A549 (cell line): ENCODE data around the gene B3GALNT2. TPM values are rescaled to one million over a fixed set of nuclear protein-coding genes. Genes with fewer than 3 reads are reported as not detected.
A peak's percentile ranks its signal among the peaks of the same experiment; 100 is the strongest.

Source experiments
- ATAC-seq, 2 experiments: fragments of 200-7000 bp in 1 of 2; fragments of >200 bp in 1 of 2; cut with Nextera tagmentation in 1 of 2; cut with Tn5 transposase in 1 of 2; 3 replicates each; pipeline versions ENCODE4 v1.8.0 to v1.9.1; 2018 to 2020; ENCODE audit warnings: mild to moderate bottlenecking in 1 of 2, moderate library complexity in 1 of 2
- CTCF ChIA-PET: fragments of 300-600 bp; sonication (Branson Sonifier 250); formaldehyde crosslinking; extraction: SDS; loops from one replicate; lab custom pipeline; 2021; ENCODE audit warnings: antibody characterized with exemption, inconsistent platforms; lab: Yijun Ruan, JAX
- POLR2A ChIA-PET: fragments of 350-600 bp; formaldehyde crosslinking; extraction: SDS; loops from one replicate; lab custom pipeline; 2021; ENCODE audit warnings: antibody characterized with exemption, inconsistent platforms; lab: Yijun Ruan, JAX
- DNase-seq, 2 experiments: peaks; one replicate each; pipeline versions ENCODE4 v3.0.0 to v3.0.0-alpha.2; 2011 to 2016; ENCODE audit warnings: low read depth in 1 of 2, low spot score in 1 of 2
- FAIRE-seq: peaks from 2 replicates; lab custom pipeline; 2011; peaks lifted over from hg19 to GRCh38; lab: Jason Lieb, UNC
- H3K27ac ChIP-seq, 2 experiments: fragments of >200 bp; sonication (Bioruptor Twin); formaldehyde crosslinking; 3 replicates each; pipeline ENCODE4 v1.5.1; 2016 to 2017
- H3K4me1 ChIP-seq: fragments of >200 bp; sonication (Bioruptor Twin); formaldehyde crosslinking; 3 replicates; pipeline ENCODE4 v1.6.1; 2016
- H3K4me2 ChIP-seq: fragments of >200 bp; sonication (Bioruptor Twin); formaldehyde crosslinking; 3 replicates; pipeline ENCODE4 v1.6.1; 2016
- H3K4me3 ChIP-seq: fragments of >200 bp; sonication (Bioruptor Twin); formaldehyde crosslinking; 3 replicates; pipeline ENCODE4 v1.5.1; 2016
- H3K9me3 ChIP-seq: fragments of >200 bp; sonication (Bioruptor Twin); formaldehyde crosslinking; 3 replicates; pipeline ENCODE4 v1.6.1; 2016
- CBX8 ChIP-seq: fragments of 200-600 bp; sonication (generic); IDR thresholded peaks from 2 replicates; pipeline ENCODE4 v1.6.1; 2016
- CEBPB ChIP-seq, 2 experiments: fragments of >200 bp in 1 of 2; sonication (Bioruptor Twin) in 1 of 2; formaldehyde crosslinking in 1 of 2; IDR thresholded peaks; 2 replicates each; pipeline ENCODE4 v1.6.1; 2012 to 2016
- CHD4 ChIP-seq: fragments of 200-600 bp; sonication (generic); IDR thresholded peaks from 2 replicates; pipeline ENCODE4 v1.6.1; 2016; ENCODE audit warnings: antibody characterized with exemption, mild to moderate bottlenecking, borderline replicate concordance
- EP300 ChIP-seq, 2 experiments: fragments of >200 bp; sonication (Bioruptor Twin); formaldehyde crosslinking; IDR thresholded peaks; 2 replicates in 1 of 2; 3 replicates in 1 of 2; pipeline ENCODE4 v1.6.1; 2016 to 2017
- GATA3 ChIP-seq: IDR thresholded peaks from 2 replicates; pipeline ENCODE4 v1.6.1; 2012; ENCODE audit warnings: borderline replicate concordance
- HDAC2 ChIP-seq: fragments of 200-600 bp; sonication (generic); IDR thresholded peaks from 2 replicates; pipeline ENCODE4 v1.6.1; 2016
- HOXA7 ChIP-seq: fragments of 250-450 bp; sonication (Bioruptor Pico); IDR thresholded peaks from 2 replicates; pipeline ENCODE4 v1.5.0; 2020; ENCODE audit warnings: mild to moderate bottlenecking, moderate library complexity
- HOXB5 ChIP-seq: fragments of 250-450 bp; sonication (Bioruptor Pico); IDR thresholded peaks from 2 replicates; pipeline ENCODE4 v1.5.0; 2020; ENCODE audit warnings: mild to moderate bottlenecking, moderate library complexity
- KDM1A ChIP-seq: fragments of 200-600 bp; sonication (generic); IDR thresholded peaks from 2 replicates; pipeline ENCODE4 v1.6.1; 2016; ENCODE audit warnings: low read depth, mild to moderate bottlenecking
- KDM5A ChIP-seq: fragments of 200-600 bp; sonication (generic); IDR thresholded peaks from 2 replicates; pipeline ENCODE4 v1.6.1; 2016; ENCODE audit warnings: antibody characterized with exemption, mild to moderate bottlenecking
- MAZ ChIP-seq: fragments of 150-350 bp; IDR thresholded peaks from 2 replicates; pipeline ENCODE4 v1.6.1; 2014; ENCODE audit warnings: antibody characterized with exemption, low read depth, low read length, borderline replicate concordance
- MYC ChIP-seq: IDR thresholded peaks from 2 replicates; pipeline ENCODE4 v1.6.1; 2012; ENCODE audit warnings: mild to moderate bottlenecking, inconsistent platforms, low read length, improper control_type of control experiment, borderline replicate concordance
- NFE2L2 ChIP-seq: fragments of 150-350 bp; conservative IDR thresholded peaks from 2 replicates; pipeline ENCODE4 v1.6.1; 2014; ENCODE audit warnings: low read length
- POLR2A ChIP-seq: IDR thresholded peaks from 2 replicates; pipeline ENCODE4 v1.6.1; 2012; ENCODE audit warnings: mild to moderate bottlenecking, low read length
- RAD21 ChIP-seq, 2 experiments: fragments of >200 bp in 1 of 2; sonication (Bioruptor Twin) in 1 of 2; formaldehyde crosslinking in 1 of 2; IDR thresholded peaks in 1 of 2; conservative IDR thresholded peaks in 1 of 2; 2 replicates in 1 of 2; 3 replicates in 1 of 2; pipeline ENCODE4 v1.6.1; 2012 to 2018; ENCODE audit warnings: inconsistent platforms in 1 of 2
- RCOR1 ChIP-seq: fragments of 150-350 bp; IDR thresholded peaks from 2 replicates; pipeline ENCODE4 v1.6.1; 2014; ENCODE audit warnings: antibody characterized with exemption, low read length, low read depth
- SMC3 ChIP-seq: fragments of >200 bp; sonication (Bioruptor Twin); formaldehyde crosslinking; IDR thresholded peaks from 3 replicates; pipeline ENCODE4 v1.6.1; 2018; ENCODE audit warnings: inconsistent platforms
- SREBF2 ChIP-seq: fragments of 450-650 bp; IDR thresholded peaks from 2 replicates; pipeline ENCODE4 v1.6.1; 2014; ENCODE audit warnings: mild to moderate bottlenecking, moderate library complexity
- TP53 ChIP-seq: fragments of 250-450 bp; sonication (Bioruptor Pico); IDR thresholded peaks from 2 replicates; pipeline ENCODE4 v1.5.0; 2021; ENCODE audit warnings: mild to moderate bottlenecking, moderate library complexity
- ZC3H11A ChIP-seq: fragments of 450-650 bp; IDR thresholded peaks from 2 replicates; pipeline ENCODE4 v1.6.1; 2014; ENCODE audit warnings: antibody characterized with exemption, mild to moderate bottlenecking
- ZNF302 ChIP-seq: fragments of 250-450 bp; sonication (Bioruptor Pico); IDR thresholded peaks from 2 replicates; pipeline ENCODE4 v1.9.0; 2021; ENCODE audit warnings: inconsistent platforms, mild to moderate bottlenecking, moderate library complexity
- WGBS: methylation state at CpG from one replicate; pipeline ENCODE4 v1.1.6; 2017; ENCODE audit errors: missing lambda C conversion rate; 5-methylcytosine and 5-hydroxymethylcytosine counted together
- polyA plus RNA-seq, 4 experiments: library from polyadenylated mRNA; depleted of rRNA in 3 of 4; stranded (reverse); fragments of >200 nt; fragmentation: RNase III in 1 of 4; extraction: RNeasy Plus Mini Kit Qiagen cat#74134 plus additional on column Dnase treatment in 1 of 4; gene quantifications; 2 replicates in 3 of 4; 3 replicates in 1 of 4; pipeline ENCODE4 v1.2.3, GENCODE V29; 2011 to 2017
- TF ChIP-seq, protein P1 (sequence below): fragments of 250-450 bp; sonication (Bioruptor Pico); IDR thresholded peaks from 2 replicates; pipeline ENCODE4 v1.5.0; 2020; ENCODE audit warnings: low read depth, mild to moderate bottlenecking, moderate library complexity
- TF ChIP-seq, protein P2 (sequence below): fragments of 450-650 bp; IDR thresholded peaks from 2 replicates; pipeline ENCODE4 v1.6.1; 2014; ENCODE audit warnings: antibody characterized with exemption
- TF ChIP-seq, protein P3 (sequence below): fragments of 150-350 bp; IDR thresholded peaks from 2 replicates; pipeline ENCODE4 v1.6.1; 2014; ENCODE audit warnings: low read depth, mild to moderate bottlenecking, low read length
- TF ChIP-seq, protein P4 (sequence below): IDR thresholded peaks from 2 replicates; pipeline ENCODE4 v1.6.1; 2012; ENCODE audit warnings: low read depth, borderline replicate concordance
- TF ChIP-seq, protein P5 (sequence below): fragments of >200 bp; sonication (Bioruptor Twin); formaldehyde crosslinking; IDR thresholded peaks from 3 replicates; pipeline ENCODE4 v1.5.1; 2016

Gene B3GALNT2
- polyA plus RNA-seq, 2 of the 4 experiments (the other 2 are of a cell fraction), result 17.3 to 39.6 TPM

DNA sequence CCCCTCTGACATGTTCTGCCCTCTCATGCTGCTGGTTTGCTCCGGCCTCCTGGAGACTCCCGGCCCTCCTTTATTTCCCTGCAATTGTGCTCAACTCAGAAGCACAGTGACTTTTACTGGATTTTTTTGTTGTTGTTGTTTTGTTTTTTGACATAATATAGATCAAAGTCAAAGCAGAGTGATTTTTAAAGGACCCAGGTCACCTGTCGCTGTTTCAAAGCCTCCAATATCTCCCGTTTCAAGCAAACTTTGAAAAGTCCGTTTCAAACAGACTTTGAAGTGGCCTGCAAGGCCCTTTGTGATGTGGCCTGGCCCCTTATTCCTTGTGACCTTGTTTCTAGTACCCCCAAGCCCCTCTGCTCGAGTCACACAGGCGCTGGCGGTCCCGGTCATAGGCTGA lies 78.9 kb downstream of the B3GALNT2 start:
- no peak overlapping the region for H3K4me3 ChIP-seq
- no peak overlapping the region for H3K4me2 ChIP-seq
- no peak overlapping the region for H3K27ac ChIP-seq
- no peaks in the 10 kb centered on the region for H3K9me3 ChIP-seq
- TF ChIP-seq ZC3H11A (no peak), CEBPB (IDR thresholded peaks at IDR 0.05) (no peak), MAZ (no peak), NFE2L2 (no peak), GATA3 (no peak), TP53 (CRISPR knock-in tag) (no peak), HOXA7 (no peak), HDAC2 (no peak), CHD4 (no peak), RCOR1 (no peak), POLR2A (no peak)
- TF ChIP-seq, all 56 proteins: peak for 0
- no peak for FAIRE-seq
- H3K4me1 ChIP-seq, result peaks cover 4% of the 10 kb centered on the region; the same call in 2 of the 3 replicates
- ATAC-seq, result no peak
- WGBS, result 91% methylated on average over 9 of the region's 9 CpGs
- ChIA-PET CTCF (interaction anchor here (2.2 kb wide), 1 partner anchor 8 kb away, joined by 6 read pairs; no protein-coding TSS in a partner anchor), POLR2A (no interaction called here)
- no peak for DNase-seq

DNA sequence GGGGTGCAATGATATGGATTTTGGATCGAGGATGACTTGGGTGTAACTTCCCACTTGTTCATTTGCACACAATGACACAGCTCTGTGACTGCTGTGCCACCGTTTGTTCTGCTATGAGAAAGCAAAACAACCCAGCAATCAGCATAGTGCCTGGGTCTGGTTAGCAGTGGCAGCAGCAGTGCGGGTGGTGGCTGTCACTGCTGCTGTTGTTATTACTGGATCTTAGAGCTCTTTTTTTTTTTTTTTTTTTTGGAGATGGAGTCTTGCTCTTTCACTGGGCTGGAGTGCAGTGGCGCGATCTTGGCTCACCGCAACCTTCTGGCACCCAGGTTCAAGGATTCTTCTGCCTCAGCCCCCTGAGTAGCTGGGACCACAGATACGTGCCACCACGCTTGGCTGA lies 80.2 kb downstream of the B3GALNT2 start:
- Histone ChIP-seq H3K27ac (no peak overlapping the region), H3K4me1 (peaks cover 2% of the 10 kb centered on the region; the same call in 2 of the 3 replicates), H3K4me2 (no peak overlapping the region), H3K4me3 (no peak overlapping the region), H3K9me3 (no peaks in the 10 kb centered on the region)
- 95% methylated on average over 8 of the region's 8 CpGs for WGBS
- FAIRE-seq, result no peak
- no peak for DNase-seq
- TF ChIP-seq CBX8, result no peak
- no peak for ATAC-seq
- POLR2A ChIA-PET, result no interaction called here
- CTCF ChIA-PET, result interaction anchor here (0.6 to 2.2 kb wide), 6 partner anchors 7 to 171 kb away, joined by 3 to 6 read pairs (median 4); no protein-coding TSS in a partner anchor

DNA sequence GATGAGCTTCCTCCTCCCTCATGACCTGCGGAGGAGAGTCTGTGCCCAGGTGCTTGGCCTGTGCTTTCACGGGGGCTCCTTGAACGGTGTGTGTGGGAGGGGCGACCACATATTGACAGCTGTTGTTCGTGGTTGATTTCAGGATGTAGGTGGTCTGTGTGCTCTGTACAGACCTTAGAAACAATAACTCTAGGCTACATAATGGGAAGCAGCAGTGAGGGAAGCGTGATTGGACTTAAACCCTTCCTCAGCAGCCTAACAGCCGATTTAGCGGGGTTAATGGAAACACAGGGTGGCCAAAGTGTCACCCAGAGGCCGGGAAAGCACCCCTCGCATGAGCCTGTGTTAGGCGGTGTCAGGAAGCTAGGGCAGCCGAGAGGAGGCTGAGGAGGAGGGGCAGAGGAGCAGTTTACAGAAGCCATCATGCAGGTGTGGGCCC lies 81.0 kb downstream of the B3GALNT2 start:
- Histone ChIP-seq H3K4me1 (no peaks in the 10 kb centered on the region), H3K4me3 (no peak overlapping the region), H3K4me2 (no peak overlapping the region), H3K27ac (no peak overlapping the region), H3K9me3 (no peaks in the 10 kb centered on the region)
- ATAC-seq (peak in 1 of 2 experiments; percentile 21; a peak in 1 of 6 replicates), FAIRE-seq (no peak), DNase-seq (no peak)
- POLR2A ChIA-PET, result no interaction called here
- TF ChIP-seq MYC (no peak), EP300 (IDR thresholded peaks at IDR 0.05) (no peak), SREBF2 (no peak)
- CTCF ChIA-PET, result interaction anchor here (0.6 to 1.4 kb wide), 5 partner anchors 10 to 155 kb away, joined by 3 to 5 read pairs (median 4); no protein-coding TSS in a partner anchor
- WGBS, result 78% methylated on average over 12 of the region's 12 CpGs

DNA sequence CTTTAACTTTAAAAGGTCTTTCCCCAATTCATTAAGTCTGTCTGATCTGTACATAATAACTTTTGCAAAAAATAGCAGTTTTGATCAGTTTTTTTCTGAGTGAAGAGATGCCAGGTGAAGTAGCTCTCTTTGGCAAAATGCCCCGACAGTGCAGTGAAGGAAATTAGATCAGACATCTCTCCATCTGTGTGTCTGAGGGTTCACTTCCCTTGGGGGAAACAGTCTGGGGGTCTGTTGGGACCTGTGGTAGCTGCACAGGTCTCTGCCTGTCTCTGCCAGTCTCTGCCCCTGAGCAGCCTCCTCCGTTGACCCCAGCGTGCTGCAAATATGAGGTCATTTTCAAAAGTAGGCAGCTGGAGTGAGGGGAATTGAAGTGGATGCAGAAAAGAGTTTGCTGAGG lies 82.5 kb downstream of the B3GALNT2 start:
- no peak for DNase-seq
- ATAC-seq, result no peak
- H3K4me3 ChIP-seq, result no peak overlapping the region
- ChIA-PET CTCF (interaction anchor here (0.6 to 1.0 kb wide), 2 partner anchors 169 to 327 kb away, joined by 3 read pairs; no protein-coding TSS in a partner anchor), POLR2A (no interaction called here)
- H3K4me1 ChIP-seq, result peaks cover 2% of the 10 kb centered on the region
- no peak for FAIRE-seq
- WGBS, result 94% methylated on average over 3 of the region's 3 CpGs
- no peaks in the 10 kb centered on the region for H3K9me3 ChIP-seq
- no peak overlapping the region for H3K27ac ChIP-seq
- H3K4me2 ChIP-seq, result no peak overlapping the region
- TF ChIP-seq SMC3 (no peak), HOXB5 (CRISPR knock-in tag) (no peak), RAD21 (conservative IDR thresholded peaks at IDR 0.05 in 1 of 2, IDR thresholded peaks at IDR 0.05 in 1 of 2) (no peak), EP300 (IDR thresholded peaks at IDR 0.05) (no peak), KDM5A (no peak), ZNF302 (no peak), CEBPB (IDR thresholded peaks at IDR 0.05) (no peak), MAZ (no peak), KDM1A (no peak), SREBF2 (no peak)
- TF ChIP-seq, protein P1, sequence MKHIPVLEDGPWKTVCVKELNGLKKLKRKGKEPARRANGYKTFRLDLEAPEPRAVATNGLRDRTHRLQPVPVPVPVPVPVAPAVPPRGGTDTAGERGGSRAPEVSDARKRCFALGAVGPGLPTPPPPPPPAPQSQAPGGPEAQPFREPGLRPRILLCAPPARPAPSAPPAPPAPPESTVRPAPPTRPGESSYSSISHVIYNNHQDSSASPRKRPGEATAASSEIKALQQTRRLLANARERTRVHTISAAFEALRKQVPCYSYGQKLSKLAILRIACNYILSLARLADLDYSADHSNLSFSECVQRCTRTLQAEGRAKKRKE (CRISPR knock-in tag), result no peak
- TF ChIP-seq, protein P2, sequence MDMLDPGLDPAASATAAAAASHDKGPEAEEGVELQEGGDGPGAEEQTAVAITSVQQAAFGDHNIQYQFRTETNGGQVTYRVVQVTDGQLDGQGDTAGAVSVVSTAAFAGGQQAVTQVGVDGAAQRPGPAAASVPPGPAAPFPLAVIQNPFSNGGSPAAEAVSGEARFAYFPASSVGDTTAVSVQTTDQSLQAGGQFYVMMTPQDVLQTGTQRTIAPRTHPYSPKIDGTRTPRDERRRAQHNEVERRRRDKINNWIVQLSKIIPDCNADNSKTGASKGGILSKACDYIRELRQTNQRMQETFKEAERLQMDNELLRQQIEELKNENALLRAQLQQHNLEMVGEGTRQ, result no peak
- TF ChIP-seq, protein P3, sequence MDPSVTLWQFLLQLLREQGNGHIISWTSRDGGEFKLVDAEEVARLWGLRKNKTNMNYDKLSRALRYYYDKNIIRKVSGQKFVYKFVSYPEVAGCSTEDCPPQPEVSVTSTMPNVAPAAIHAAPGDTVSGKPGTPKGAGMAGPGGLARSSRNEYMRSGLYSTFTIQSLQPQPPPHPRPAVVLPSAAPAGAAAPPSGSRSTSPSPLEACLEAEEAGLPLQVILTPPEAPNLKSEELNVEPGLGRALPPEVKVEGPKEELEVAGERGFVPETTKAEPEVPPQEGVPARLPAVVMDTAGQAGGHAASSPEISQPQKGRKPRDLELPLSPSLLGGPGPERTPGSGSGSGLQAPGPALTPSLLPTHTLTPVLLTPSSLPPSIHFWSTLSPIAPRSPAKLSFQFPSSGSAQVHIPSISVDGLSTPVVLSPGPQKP, result no peak
- TF ChIP-seq, protein P4, sequence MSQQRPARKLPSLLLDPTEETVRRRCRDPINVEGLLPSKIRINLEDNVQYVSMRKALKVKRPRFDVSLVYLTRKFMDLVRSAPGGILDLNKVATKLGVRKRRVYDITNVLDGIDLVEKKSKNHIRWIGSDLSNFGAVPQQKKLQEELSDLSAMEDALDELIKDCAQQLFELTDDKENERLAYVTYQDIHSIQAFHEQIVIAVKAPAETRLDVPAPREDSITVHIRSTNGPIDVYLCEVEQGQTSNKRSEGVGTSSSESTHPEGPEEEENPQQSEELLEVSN, result no peak
- TF ChIP-seq, protein P5, sequence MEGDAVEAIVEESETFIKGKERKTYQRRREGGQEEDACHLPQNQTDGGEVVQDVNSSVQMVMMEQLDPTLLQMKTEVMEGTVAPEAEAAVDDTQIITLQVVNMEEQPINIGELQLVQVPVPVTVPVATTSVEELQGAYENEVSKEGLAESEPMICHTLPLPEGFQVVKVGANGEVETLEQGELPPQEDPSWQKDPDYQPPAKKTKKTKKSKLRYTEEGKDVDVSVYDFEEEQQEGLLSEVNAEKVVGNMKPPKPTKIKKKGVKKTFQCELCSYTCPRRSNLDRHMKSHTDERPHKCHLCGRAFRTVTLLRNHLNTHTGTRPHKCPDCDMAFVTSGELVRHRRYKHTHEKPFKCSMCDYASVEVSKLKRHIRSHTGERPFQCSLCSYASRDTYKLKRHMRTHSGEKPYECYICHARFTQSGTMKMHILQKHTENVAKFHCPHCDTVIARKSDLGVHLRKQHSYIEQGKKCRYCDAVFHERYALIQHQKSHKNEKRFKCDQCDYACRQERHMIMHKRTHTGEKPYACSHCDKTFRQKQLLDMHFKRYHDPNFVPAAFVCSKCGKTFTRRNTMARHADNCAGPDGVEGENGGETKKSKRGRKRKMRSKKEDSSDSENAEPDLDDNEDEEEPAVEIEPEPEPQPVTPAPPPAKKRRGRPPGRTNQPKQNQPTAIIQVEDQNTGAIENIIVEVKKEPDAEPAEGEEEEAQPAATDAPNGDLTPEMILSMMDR, result no peak
